ENCODE measurements around the gene PSTPIP2.

PSTPIP2 gene, protein sequence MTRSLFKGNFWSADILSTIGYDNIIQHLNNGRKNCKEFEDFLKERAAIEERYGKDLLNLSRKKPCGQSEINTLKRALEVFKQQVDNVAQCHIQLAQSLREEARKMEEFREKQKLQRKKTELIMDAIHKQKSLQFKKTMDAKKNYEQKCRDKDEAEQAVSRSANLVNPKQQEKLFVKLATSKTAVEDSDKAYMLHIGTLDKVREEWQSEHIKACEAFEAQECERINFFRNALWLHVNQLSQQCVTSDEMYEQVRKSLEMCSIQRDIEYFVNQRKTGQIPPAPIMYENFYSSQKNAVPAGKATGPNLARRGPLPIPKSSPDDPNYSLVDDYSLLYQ

GRCh38 chr18:46071653-46072375 is at the start of gene PSTPIP2:
Gene PSTPIP2, minus strand, starts transcription at chr18:46072260. Its CDS starts 72 bp downstream, at chr18:46072188.
- H3K4me3 ChIP-seq (ENCODE audit: low read length): peak within 1 kb of the TSS; percentile 73

GRCh38 chr18:46113751-46114150 is 41.7 kb upstream of the PSTPIP2 start:
- no peak for TF ChIP-seq CTCF (conservative IDR thresholded peaks at IDR 0.05; ENCODE audit: low read length)
- H3K4me3 ChIP-seq (ENCODE audit: low read length): no peak overlapping the region
- no peak for DNase-seq (ENCODE audit: low read depth)

More at GRCh38 chr18:46071653-46072375, at the start of gene PSTPIP2:
- DNase-seq (ENCODE audit: low read depth): peak; percentile 55
- no peak for TF ChIP-seq CTCF (conservative IDR thresholded peaks at IDR 0.05; ENCODE audit: low read length)

GRCh38 chr18:46110406-46110805 is 38.3 kb upstream of the PSTPIP2 start:
- DNase-seq (ENCODE audit: low read depth): no peak
- no peak for TF ChIP-seq CTCF (conservative IDR thresholded peaks at IDR 0.05; ENCODE audit: low read length)
- no peak overlapping the region for H3K4me3 ChIP-seq (ENCODE audit: low read length)

- H3K4me3 ChIP-seq (ENCODE audit: low read length): no peak overlapping the region
- no peak for DNase-seq (ENCODE audit: low read depth)
- TF ChIP-seq CTCF (conservative IDR thresholded peaks at IDR 0.05; ENCODE audit: low read length): no peak
Observed at GRCh38 chr18:46109386-46109785, 37.3 kb upstream of the PSTPIP2 start.

- DNase-seq (ENCODE audit: low read depth): peak; percentile 65
- TF ChIP-seq CTCF (conservative IDR thresholded peaks at IDR 0.05; ENCODE audit: low read length): no peak
- peak within 1 kb of the TSS; percentile 89 for H3K4me3 ChIP-seq (ENCODE audit: low read length)
Observed at GRCh38 chr18:46104128-46104911, 32.3 kb upstream of the PSTPIP2 start, which contains the start of gene HAUS1. Gene HAUS1, plus strand, starts transcription at chr18:46104385. Its CDS starts 27 bp downstream, at chr18:46104412.

- no peak overlapping the region for H3K4me3 ChIP-seq (ENCODE audit: low read length)
- DNase-seq (ENCODE audit: low read depth): no peak
- no peak for TF ChIP-seq CTCF (conservative IDR thresholded peaks at IDR 0.05; ENCODE audit: low read length)
Observed at GRCh38 chr18:46099463-46099862, 27.4 kb upstream of the PSTPIP2 start.

Measured in AG10803 (cell line).